Mesothelial cell of epicardium (in vitro differentiated cells): ENCODE data around the gene SUPV3L1. TPM values are rescaled to one million over a fixed set of nuclear protein-coding genes. Genes with fewer than 3 reads are reported as not detected.
"Not testable (repeated sequence)": the region's sequence is repeated elsewhere in the genome, so short reads cannot be mapped to it uniquely, and the experiment has no call there.

Source experiments
- DNase-seq, 2 experiments: peaks; one replicate each; pipeline ENCODE4 v3.0.0; 2021; ENCODE audit warnings: low spot score in 2 of 2; ENCODE audit not compliant: unreplicated experiment in 2 of 2
- H3K27ac Mint-ChIP-seq: 2 replicates; pipeline ENCODE4 v1.8.0; 2021; ENCODE audit warnings: mixed read lengths
- H3K27me3 Mint-ChIP-seq: 2 replicates; pipeline ENCODE4 v1.8.0; 2021; ENCODE audit warnings: low read depth, mixed read lengths
- H3K36me3 Mint-ChIP-seq: 2 replicates; pipeline ENCODE4 v1.8.0; 2021; ENCODE audit warnings: mixed read lengths
- H3K4me1 Mint-ChIP-seq: 2 replicates; pipeline ENCODE4 v1.8.0; 2021; ENCODE audit warnings: mixed read lengths
- H3K4me3 Mint-ChIP-seq: 2 replicates; pipeline ENCODE4 v1.8.0; 2021; ENCODE audit warnings: mild to moderate bottlenecking, moderate library complexity, mixed read lengths
- H3K9me3 Mint-ChIP-seq: 2 replicates; pipeline ENCODE4 v1.8.0; 2021; ENCODE audit warnings: mixed read lengths
- CTCF ChIP-seq: fragments of 200-600 bp; sonication (generic); IDR thresholded peaks from one replicate; pipeline ENCODE4 v1.5.0; 2021; ENCODE audit warnings: antibody characterized with exemption; ENCODE audit not compliant: unreplicated experiment
- total RNA-seq: library from RNA; stranded (reverse); gene quantifications from 3 replicates; pipeline ENCODE4 v1.2.1, GENCODE V29; 2021

SUPV3L1 gene
- total RNA-seq, 1 donor from 2014 or later = 38.0 TPM

DNA sequence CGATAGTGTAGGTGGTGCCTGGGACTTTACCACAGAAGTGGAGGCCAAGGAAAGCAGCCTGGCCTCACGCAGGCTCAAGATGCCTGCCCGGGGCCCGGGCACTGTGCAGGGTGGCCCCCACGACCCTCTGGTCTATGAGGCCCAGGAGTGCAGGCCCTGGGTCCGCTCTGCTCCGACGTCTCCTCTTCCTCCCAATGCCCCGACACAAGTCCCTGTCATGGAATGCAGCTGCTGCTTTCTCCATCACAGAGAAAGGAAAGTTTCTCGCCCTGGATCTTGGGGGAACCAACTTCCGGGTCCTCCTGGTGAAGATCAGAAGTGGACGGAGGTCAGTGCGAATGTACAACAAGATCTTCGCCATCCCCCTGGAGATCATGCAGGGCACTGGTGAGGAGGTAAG is 70.0 kb downstream of the SUPV3L1 start:
- Mint-ChIP-seq H3K4me3 (no peak overlapping the region), H3K4me1 (peaks cover 2% of the 10 kb centered on the region), H3K9me3 (no peaks in the 10 kb centered on the region), H3K27ac (no peak overlapping the region), H3K36me3 (no peaks in the 10 kb centered on the region), H3K27me3 (no peaks in the 10 kb centered on the region)
- no peak for TF ChIP-seq CTCF
- no peak for DNase-seq

GRCh38 chr10:69251417-69251816 is 71.4 kb downstream of the SUPV3L1 start:
- not testable (repeated sequence) for H3K4me1 Mint-ChIP-seq, H3K4me3 Mint-ChIP-seq, H3K9me3 Mint-ChIP-seq, DNase-seq, H3K27ac Mint-ChIP-seq, H3K27me3 Mint-ChIP-seq, H3K36me3 Mint-ChIP-seq

DNA sequence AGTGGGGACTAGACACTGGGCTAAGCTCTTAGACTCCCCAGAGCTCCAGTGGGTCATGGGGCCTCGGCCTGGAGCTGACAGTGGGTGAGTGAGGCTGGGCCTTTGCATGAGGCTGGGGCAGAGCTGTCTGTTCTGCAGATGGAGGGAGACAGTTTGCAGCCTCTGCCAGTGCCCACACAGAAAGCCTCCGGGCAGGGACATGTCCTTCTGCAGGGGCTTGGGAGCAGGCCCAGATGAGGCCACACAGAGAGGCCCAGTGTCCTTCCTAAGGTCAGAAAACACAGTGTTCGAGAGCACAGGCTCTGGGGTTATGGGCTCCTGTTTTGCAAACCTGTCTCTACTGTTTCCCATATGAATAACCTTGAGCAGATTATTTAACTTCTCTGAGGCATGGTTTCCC is 73.1 kb downstream of the SUPV3L1 start:
- TF ChIP-seq CTCF = no peak
- Mint-ChIP-seq H3K4me1 (peaks cover 2% of the 10 kb centered on the region), H3K9me3 (no peaks in the 10 kb centered on the region), H3K36me3 (no peaks in the 10 kb centered on the region), H3K4me3 (no peak overlapping the region), H3K27me3 (no peaks in the 10 kb centered on the region), H3K27ac (no peak overlapping the region)
- DNase-seq = no peak

GRCh38 chr10:69254877-69255276 is 74.8 kb downstream of the SUPV3L1 start:
- H3K36me3 Mint-ChIP-seq = no peaks in the 10 kb centered on the region
- no peaks in the 10 kb centered on the region for H3K27me3 Mint-ChIP-seq
- no peak overlapping the region for H3K4me3 Mint-ChIP-seq
- H3K4me1 Mint-ChIP-seq = peaks cover 2% of the 10 kb centered on the region
- H3K9me3 Mint-ChIP-seq = no peaks in the 10 kb centered on the region
- no peak overlapping the region for H3K27ac Mint-ChIP-seq
- no peak for DNase-seq
- no peak for TF ChIP-seq CTCF

Other genes starting within 250 kb of the SUPV3L1 start
- gene DDX21, start 224.1 kb upstream of the SUPV3L1 start, total RNA-seq = 39.8 to 42.6 TPM (median 42.1 TPM) in 3 replicates
- 19.1 to 22.7 TPM (median 21.4 TPM) in 3 replicates for gene KIFBP, start 191.4 kb upstream of the SUPV3L1 start, total RNA-seq
- not detected in 3 replicates for gene SRGN, start 92.1 kb upstream of the SUPV3L1 start, total RNA-seq
- 40.1 to 44.6 TPM (median 43.5 TPM) in 3 replicates for gene VPS26A, start 56.1 kb upstream of the SUPV3L1 start, total RNA-seq
- gene HKDC1, start 40.1 kb downstream of the SUPV3L1 start, total RNA-seq = 0.14 TPM in 1 of 3 replicates, not detected in the others
- 61.8 to 68.7 TPM (median 65.6 TPM) in 3 replicates for gene HK1, start 98.3 kb downstream of the SUPV3L1 start, total RNA-seq
- gene TACR2, start 236.7 kb downstream of the SUPV3L1 start, total RNA-seq = not detected in 3 replicates